AG09319 (cell line): ENCODE results near the gene MALSU1.
"Not testable (repeated sequence)": the region's sequence is repeated elsewhere in the genome, so short reads cannot be mapped to it uniquely, and the experiment has no call there.

ENCODE experiments used
- DNase-seq: peaks from one replicate; pipeline ENCODE4 v3.0.0-alpha.2; 2010; ENCODE audit warnings: low read depth; ENCODE audit errors: extremely low read depth
- CTCF ChIP-seq: IDR thresholded peaks from 2 replicates; pipeline ENCODE4 v1.5.1; 2011; ENCODE audit warnings: low read depth, mild to moderate bottlenecking, inconsistent platforms, low read length, moderate library complexity

The MALSU1 gene

GRCh38 chr7:23294549-23295400 lies 4.4 kb upstream of the MALSU1 start:
- no peak for DNase-seq
- TF ChIP-seq CTCF = no peak

GRCh38 chr7:23295401-23295697 lies 3.8 kb upstream of the MALSU1 start:
- DNase-seq = no peak
- TF ChIP-seq CTCF = no peak

- no peak for DNase-seq
- no peak for TF ChIP-seq CTCF
Observed at GRCh38 chr7:23298141-23298881, 828 bp upstream of the MALSU1 start.

GRCh38 chr7:23299770-23300300 lies 696 bp downstream of the MALSU1 start:
- DNase-seq = no peak
- TF ChIP-seq CTCF = no peak

GRCh38 chr7:23306936-23307521 lies 7.9 kb downstream of the MALSU1 start:
- no peak for DNase-seq
- no peak for TF ChIP-seq CTCF

- no peak for TF ChIP-seq CTCF
- no peak for DNase-seq
Observed at GRCh38 chr7:23308754-23309153, 9.6 kb downstream of the MALSU1 start.

- DNase-seq = not testable (repeated sequence)
Observed at GRCh38 chr7:23312141-23312540, 13.0 kb downstream of the MALSU1 start.
